ENCODE measurements around the gene TEX2. TPM values are rescaled to one million over a fixed set of nuclear protein-coding genes. Genes with fewer than 3 reads are reported as not detected.

TEX2 gene
- total RNA-seq, 1 experiment from 2014 or later: 8.5 TPM

- in situ Hi-C loops (cut with HindIII; ENCODE audit: low pct_unique_long_range_greater_than_20kb, low sequenced_read_pairs): no loop called here
- DNase-seq (ENCODE audit: low read depth): no peak
Measured at GRCh38 chr17:64270885-64271284, 7.8 kb upstream of the TEX2 start.

- in situ Hi-C loops (cut with HindIII; ENCODE audit: low pct_unique_long_range_greater_than_20kb, low sequenced_read_pairs): no loop called here
- no peak for DNase-seq (ENCODE audit: low read depth)
Measured at GRCh38 chr17:64269687-64270649, 6.9 kb upstream of the TEX2 start.

GRCh38 chr17:64264891-64265290, 1.8 kb upstream of the TEX2 start:
- in situ Hi-C loops (cut with HindIII; ENCODE audit: low pct_unique_long_range_greater_than_20kb, low sequenced_read_pairs): no loop called here
- no peak for DNase-seq (ENCODE audit: low read depth)

- in situ Hi-C loops (cut with HindIII; ENCODE audit: low pct_unique_long_range_greater_than_20kb, low sequenced_read_pairs): no loop called here
- peak; percentile 39 for DNase-seq (ENCODE audit: low read depth)
Measured at GRCh38 chr17:64262198-64262999, 661 bp downstream of the TEX2 start.

- in situ Hi-C loops (cut with HindIII; ENCODE audit: low pct_unique_long_range_greater_than_20kb, low sequenced_read_pairs): no loop called here
Measured at GRCh38 chr17:64261417-64262145, 1.5 kb downstream of the TEX2 start.

GRCh38 chr17:64260886-64261285, 2.2 kb downstream of the TEX2 start:
- in situ Hi-C loops (cut with HindIII; ENCODE audit: low pct_unique_long_range_greater_than_20kb, low sequenced_read_pairs): no loop called here
- DNase-seq (ENCODE audit: low read depth): no peak

More at GRCh38 chr17:64261417-64262145, 1.5 kb downstream of the TEX2 start:
- DNase-seq (ENCODE audit: low read depth): no peak

GRCh38 chr17:64259922-64260321, 3.1 kb downstream of the TEX2 start:
- in situ Hi-C loops (cut with HindIII; ENCODE audit: low pct_unique_long_range_greater_than_20kb, low sequenced_read_pairs): no loop called here
- DNase-seq (ENCODE audit: low read depth): no peak

- in situ Hi-C loops (cut with HindIII; ENCODE audit: low pct_unique_long_range_greater_than_20kb, low sequenced_read_pairs): no loop called here
Measured at GRCh38 chr17:64259426-64259825, 3.6 kb downstream of the TEX2 start.

GRCh38 chr17:64256913-64257807, 5.9 kb downstream of the TEX2 start:
- in situ Hi-C loops (cut with HindIII; ENCODE audit: low pct_unique_long_range_greater_than_20kb, low sequenced_read_pairs): no loop called here
- no peak for DNase-seq (ENCODE audit: low read depth)

More at GRCh38 chr17:64259426-64259825, 3.6 kb downstream of the TEX2 start:
- DNase-seq (ENCODE audit: low read depth): peak; percentile 53

GRCh38 chr17:64255764-64256163, 7.3 kb downstream of the TEX2 start:
- in situ Hi-C loops (cut with HindIII; ENCODE audit: low pct_unique_long_range_greater_than_20kb, low sequenced_read_pairs): no loop called here
- DNase-seq (ENCODE audit: low read depth): no peak

- in situ Hi-C loops (cut with HindIII; ENCODE audit: low pct_unique_long_range_greater_than_20kb, low sequenced_read_pairs): no loop called here
- no peak for DNase-seq (ENCODE audit: low read depth)
Measured at GRCh38 chr17:64254755-64255154, 8.3 kb downstream of the TEX2 start.

GRCh38 chr17:64253470-64253869, 9.6 kb downstream of the TEX2 start:
- in situ Hi-C loops (cut with HindIII; ENCODE audit: low pct_unique_long_range_greater_than_20kb, low sequenced_read_pairs): no loop called here
- no peak for DNase-seq (ENCODE audit: low read depth)

- in situ Hi-C loops (cut with HindIII; ENCODE audit: low pct_unique_long_range_greater_than_20kb, low sequenced_read_pairs): no loop called here
- no peak for DNase-seq (ENCODE audit: low read depth)
Measured at GRCh38 chr17:64252831-64253230, 10.2 kb downstream of the TEX2 start.

- DNase-seq (ENCODE audit: low read depth): no peak
- in situ Hi-C loops (cut with HindIII; ENCODE audit: low pct_unique_long_range_greater_than_20kb, low sequenced_read_pairs): no loop called here
Measured at GRCh38 chr17:64250233-64250835, 12.7 kb downstream of the TEX2 start.

GRCh38 chr17:64247836-64248235, 15.2 kb downstream of the TEX2 start:
- no peak for DNase-seq (ENCODE audit: low read depth)
- in situ Hi-C loops (cut with HindIII; ENCODE audit: low pct_unique_long_range_greater_than_20kb, low sequenced_read_pairs): no loop called here

- in situ Hi-C loops (cut with HindIII; ENCODE audit: low pct_unique_long_range_greater_than_20kb, low sequenced_read_pairs): no loop called here
- DNase-seq (ENCODE audit: low read depth): no peak
Measured at GRCh38 chr17:64245218-64246145, 17.6 kb downstream of the TEX2 start.
